Sigmoid colon (tissue), 7 donors: ENCODE measurements around the gene GAREM1. TPM values are rescaled to one million over a fixed set of nuclear protein-coding genes. Genes with fewer than 3 reads are reported as not detected.

Source experiments
- DNase-seq: peaks from one replicate; pipeline ENCODE4 v3.0.0-alpha.2; 2019
- H3K27ac ChIP-seq, 4 donors: fragments of 200-600 bp; sonication (generic); one replicate each; pipeline ENCODE4 v1.5.1; 2016 to 2019; ENCODE audit warnings: mild to moderate bottlenecking in 1 of 4
- H3K27me3 ChIP-seq, 3 donors: fragments of 200-600 bp; sonication (generic); one replicate each; pipeline ENCODE4 v1.5.1; 2019; ENCODE audit warnings: mild to moderate bottlenecking in 1 of 3
- H3K36me3 ChIP-seq, 4 donors: fragments of 200-600 bp; sonication (generic); one replicate each; pipeline ENCODE4 v1.5.1; 2016 to 2019
- H3K4me1 ChIP-seq, 4 donors: fragments of 200-600 bp; sonication (generic); one replicate each; pipeline ENCODE4 v1.5.1; 2017 to 2019
- H3K4me3 ChIP-seq, 4 donors: fragments of 200-600 bp; sonication (generic); one replicate each; pipeline ENCODE4 v1.5.1; 2017 to 2019; ENCODE audit warnings: mild to moderate bottlenecking in 2 of 4, moderate library complexity in 1 of 4
- H3K9me3 ChIP-seq, 4 donors: fragments of 200-600 bp in 3 of 4; sonication (generic) in 3 of 4; one replicate each; pipeline versions ENCODE4 v1.5.1 to v1.6.1; 2013 to 2019
- EP300 ChIP-seq, 4 donors: sonication (generic); formaldehyde crosslinking; IDR thresholded peaks; one replicate each; pipeline ENCODE4 v1.6.1; 2017; ENCODE audit warnings: antibody characterized with exemption in 4 of 4
- POLR2A ChIP-seq, 2 donors: fragments of 450-650 bp; IDR thresholded peaks; one replicate each; pipeline ENCODE4 v1.6.1; 2016; ENCODE audit warnings: antibody characterized with exemption in 2 of 2, mild to moderate bottlenecking in 2 of 2, moderate library complexity in 2 of 2
- POLR2AphosphoS5 ChIP-seq, 4 donors: sonication (generic); formaldehyde crosslinking; IDR thresholded peaks; one replicate each; pipeline ENCODE4 v1.6.1; 2017; ENCODE audit warnings: antibody characterized with exemption in 4 of 4
- WGBS, 2 donors: extraction: QIAGEN DNeasy Blood & Tissue Kit; methylation state at CpG; one replicate each; pipeline ENCODE4 v1.1.7; 2013; 5-methylcytosine and 5-hydroxymethylcytosine counted together
- intact Hi-C: fragments of 100-400 bp; cut with DNase I; formaldehyde crosslinking; loops from one replicate; pipeline ENCODE4 v1.15.1; 2023
- polyA plus RNA-seq, 3 donors: library from polyadenylated mRNA; stranded (reverse); fragments of 200-250 nt; gene quantifications; one replicate each; pipeline ENCODE4 v1.2.3, GENCODE V29; 2013
- small RNA-seq, 3 donors: library from RNA; depleted of rRNA; stranded (forward); fragments of <200 nt; gene quantifications; one replicate each; pipeline ENCODE3, GENCODE V24; 2016
- total RNA-seq, 4 donors: library from RNA; depleted of rRNA; stranded (reverse); fragments of >200 nt; gene quantifications; one replicate each; pipeline ENCODE4 v1.1.0, GENCODE V29; 2016
- TF ChIP-seq, protein P1 (sequence below), 4 experiments: fragments of 450-650 bp in 3 of 4; fragments of 200-600 bp in 1 of 4; IDR thresholded peaks; one replicate each; pipeline ENCODE4 v1.5.1; 2016 to 2019; ENCODE audit warnings: antibody characterized with exemption in 4 of 4, mild to moderate bottlenecking in 3 of 4, moderate library complexity in 2 of 4
- donor health status: healthy with polysubstance abuse.
- donor health status: Bipolar disorder and iron deficiency.
- donor health status: healthy.

Gene GAREM1
- total and polyA plus RNA-seq, 7 donors: 4.9 to 11.8 (median 6.6) TPM

DNA sequence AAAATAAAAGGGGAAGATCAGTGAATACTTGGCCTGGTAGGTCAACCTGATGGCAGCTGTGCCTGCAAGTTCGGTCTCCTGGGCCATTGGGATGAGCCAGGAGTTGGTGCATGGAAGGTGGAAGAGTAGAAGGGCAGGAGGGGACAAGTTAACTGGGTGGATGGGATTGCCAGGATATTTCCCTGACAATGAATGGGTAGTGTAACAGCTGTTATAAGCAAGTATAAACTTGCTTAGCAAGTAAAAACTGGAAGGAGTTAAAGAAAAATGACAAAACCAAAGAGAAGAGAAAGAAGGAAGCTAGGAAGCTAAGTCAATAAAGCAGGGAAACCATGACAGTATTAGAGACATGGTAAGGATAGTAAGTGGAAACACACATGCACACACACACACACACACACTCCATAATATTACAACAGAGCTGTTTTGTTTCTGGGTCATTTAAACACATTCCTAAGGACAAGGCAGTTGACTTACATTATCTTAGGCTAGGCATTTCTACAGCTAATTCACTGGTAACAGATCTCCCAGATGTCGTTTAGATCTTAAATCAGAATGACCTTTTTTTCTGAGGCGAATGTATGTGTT is 251.2 kb downstream of the GAREM1 start:
- TF ChIP-seq EP300 (IDR thresholded peaks at IDR 0.05) (no peak), POLR2A (IDR thresholded peaks at IDR 0.05) (no peak), POLR2AphosphoS5 (IDR thresholded peaks at IDR 0.05) (no peak)
- TF ChIP-seq, protein P1, sequence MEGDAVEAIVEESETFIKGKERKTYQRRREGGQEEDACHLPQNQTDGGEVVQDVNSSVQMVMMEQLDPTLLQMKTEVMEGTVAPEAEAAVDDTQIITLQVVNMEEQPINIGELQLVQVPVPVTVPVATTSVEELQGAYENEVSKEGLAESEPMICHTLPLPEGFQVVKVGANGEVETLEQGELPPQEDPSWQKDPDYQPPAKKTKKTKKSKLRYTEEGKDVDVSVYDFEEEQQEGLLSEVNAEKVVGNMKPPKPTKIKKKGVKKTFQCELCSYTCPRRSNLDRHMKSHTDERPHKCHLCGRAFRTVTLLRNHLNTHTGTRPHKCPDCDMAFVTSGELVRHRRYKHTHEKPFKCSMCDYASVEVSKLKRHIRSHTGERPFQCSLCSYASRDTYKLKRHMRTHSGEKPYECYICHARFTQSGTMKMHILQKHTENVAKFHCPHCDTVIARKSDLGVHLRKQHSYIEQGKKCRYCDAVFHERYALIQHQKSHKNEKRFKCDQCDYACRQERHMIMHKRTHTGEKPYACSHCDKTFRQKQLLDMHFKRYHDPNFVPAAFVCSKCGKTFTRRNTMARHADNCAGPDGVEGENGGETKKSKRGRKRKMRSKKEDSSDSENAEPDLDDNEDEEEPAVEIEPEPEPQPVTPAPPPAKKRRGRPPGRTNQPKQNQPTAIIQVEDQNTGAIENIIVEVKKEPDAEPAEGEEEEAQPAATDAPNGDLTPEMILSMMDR (IDR thresholded peaks at IDR 0.05): no peak
- 81 to 82% methylated on average over 3 of the region's 3 CpGs for WGBS, 2 donors

DNA sequence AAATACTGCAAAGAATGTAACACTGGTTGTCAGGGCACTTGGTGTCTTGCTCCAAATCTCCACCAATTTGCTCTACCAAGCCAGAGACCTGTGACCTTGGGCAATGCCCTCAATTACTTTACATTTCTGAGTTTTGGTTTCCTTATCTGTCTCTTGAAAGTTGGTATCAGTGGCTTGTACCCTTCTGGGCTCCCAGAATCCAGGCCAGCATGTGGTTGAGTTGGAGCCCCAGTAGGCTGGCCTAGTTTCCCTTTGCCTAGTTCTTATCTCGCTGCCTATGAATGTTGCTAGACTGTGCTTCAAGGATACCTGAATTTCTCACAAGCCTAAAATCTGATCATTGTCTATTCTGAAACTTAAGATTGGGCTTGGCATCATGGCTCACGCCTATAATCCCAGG is 254.3 kb downstream of the GAREM1 start:
- no peaks in the 10 kb centered on the region for H3K27me3 ChIP-seq
- no peak overlapping the region for H3K27ac ChIP-seq
- H3K4me1 ChIP-seq: no peaks in the 10 kb centered on the region
- H3K36me3 ChIP-seq: no peaks in the 10 kb centered on the region
- intact Hi-C loops: no loop called here
- WGBS, 2 donors: 94 to 98% methylated on average over 2 of the region's 2 CpGs
- no peak overlapping the region for H3K4me3 ChIP-seq
- no peak for DNase-seq
- no peaks in the 10 kb centered on the region for H3K9me3 ChIP-seq
- TF ChIP-seq POLR2AphosphoS5 (IDR thresholded peaks at IDR 0.05) (no peak), EP300 (IDR thresholded peaks at IDR 0.05) (no peak), POLR2A (IDR thresholded peaks at IDR 0.05) (no peak)
- TF ChIP-seq, protein P1 (IDR thresholded peaks at IDR 0.05): no peak

More for the DNA sequence above, 251.2 kb downstream of the GAREM1 start:
- no peak overlapping the region for H3K27ac ChIP-seq
- no peaks in the 10 kb centered on the region for H3K36me3 ChIP-seq
- no peak for DNase-seq
- no peaks in the 10 kb centered on the region for H3K27me3 ChIP-seq
- intact Hi-C loops: no loop called here
- no peak overlapping the region for H3K4me3 ChIP-seq
- H3K4me1 ChIP-seq: no peaks in the 10 kb centered on the region
- H3K9me3 ChIP-seq: no peaks in the 10 kb centered on the region

DNA sequence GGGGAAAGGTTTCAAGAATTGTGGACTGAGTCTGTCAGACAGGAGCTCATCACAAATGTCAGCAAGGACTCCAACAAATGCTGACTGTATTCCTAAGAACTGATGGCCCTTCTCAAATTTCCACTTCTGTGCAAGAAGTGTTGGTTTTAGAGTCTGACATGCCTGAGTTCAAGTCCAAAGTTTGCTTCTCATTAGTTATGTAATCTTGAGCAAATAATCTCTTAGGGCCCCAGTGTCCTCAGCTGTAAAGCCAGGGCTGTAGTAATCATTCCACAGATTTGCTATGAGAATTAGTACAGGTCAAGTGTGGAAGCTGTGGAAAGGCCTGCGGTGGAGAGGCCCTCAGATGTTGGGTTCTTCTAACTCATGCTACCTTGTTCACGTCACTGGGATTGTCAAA is 257.0 kb downstream of the GAREM1 start:
- Histone ChIP-seq H3K4me1 (no peaks in the 10 kb centered on the region), H3K36me3 (no peaks in the 10 kb centered on the region), H3K27ac (no peak overlapping the region), H3K27me3 (no peaks in the 10 kb centered on the region), H3K9me3 (no peaks in the 10 kb centered on the region), H3K4me3 (no peak overlapping the region)
- WGBS, 2 donors: 37 to 77% methylated on average over 2 of the region's 2 CpGs
- intact Hi-C loops: no loop called here
- DNase-seq: no peak
- TF ChIP-seq POLR2A (IDR thresholded peaks at IDR 0.05) (no peak), POLR2AphosphoS5 (IDR thresholded peaks at IDR 0.05) (no peak)

Small RNAs within 50 kb of the gene (small RNA-seq; reads per million reads assigned to genes)
- gene RF00019: 0 reads per million in 3 donors
